Thyroid gland (tissue), 4 donors: ENCODE measurements around the gene FRS3.

Experiments used
- CTCF ChIP-seq, 6 experiments: fragments of 200-600 bp in 3 of 6; fragments of 450-650 bp in 3 of 6; sonication (generic) in 3 of 6; IDR thresholded peaks; one replicate each; pipeline ENCODE4 v1.5.1; 2016 to 2019; ENCODE audit warnings: antibody characterized with exemption in 6 of 6, mild to moderate bottlenecking in 2 of 6, inconsistent platforms in 1 of 6, moderate library complexity in 1 of 6
- POLR2A ChIP-seq, 2 donors: fragments of 450-650 bp; IDR thresholded peaks; one replicate each; pipeline ENCODE4 v1.6.1; 2017; ENCODE audit warnings: antibody characterized with exemption in 2 of 2, mild to moderate bottlenecking in 2 of 2, moderate library complexity in 1 of 2

- TF ChIP-seq CTCF (IDR thresholded peaks at IDR 0.05) (no peak), POLR2A (IDR thresholded peaks at IDR 0.05) (no peak)
These were observed 19.7 kb downstream of the FRS3 start for GRCh38 chr6:41759905-41760579.
